Activated effector memory CD4-positive, alpha-beta T cell treated with anti-CD3 and anti-CD28 coated beads, Interleukin-2, amount 50 U/mL, for 16 hours (primary cell): ENCODE data around the gene ACACA.
"Not testable (repeated sequence)": the region's sequence is repeated elsewhere in the genome, so short reads cannot be mapped to it uniquely, and the experiment has no call there.

Experiments used
- DNase-seq: peaks from one replicate; pipeline ENCODE4 v3.0.0-alpha.2; 2020

The ACACA gene

GRCh38 chr17:37089956-37090355 lies 316.7 kb downstream of the ACACA start:
- DNase-seq = peak; percentile 74

GRCh38 chr17:37088913-37089312 lies 317.7 kb downstream of the ACACA start:
- DNase-seq = no peak

- DNase-seq = no peak
Measured at GRCh38 chr17:37088459-37088858, 318.2 kb downstream of the ACACA start.

- no peak for DNase-seq
Measured at GRCh38 chr17:37087683-37088082, 319.0 kb downstream of the ACACA start.

- no peak for DNase-seq
Measured at GRCh38 chr17:37086948-37087347, 319.7 kb downstream of the ACACA start.

GRCh38 chr17:37086334-37086733 lies 320.3 kb downstream of the ACACA start:
- no peak for DNase-seq

- no peak for DNase-seq
Measured at GRCh38 chr17:37084372-37084771, 322.3 kb downstream of the ACACA start.

GRCh38 chr17:37083456-37083855 lies 323.2 kb downstream of the ACACA start:
- no peak for DNase-seq

GRCh38 chr17:37082985-37083384 lies 323.7 kb downstream of the ACACA start:
- DNase-seq = no peak

GRCh38 chr17:37082311-37082860 lies 324.2 kb downstream of the ACACA start:
- DNase-seq = no peak

- no peak for DNase-seq
Measured at GRCh38 chr17:37081287-37081686, 325.3 kb downstream of the ACACA start.

- DNase-seq = no peak
Measured at GRCh38 chr17:37079735-37080134, 326.9 kb downstream of the ACACA start.

- no peak for DNase-seq
Measured at GRCh38 chr17:37079065-37079708, 327.4 kb downstream of the ACACA start.

GRCh38 chr17:37073464-37073863 lies 333.2 kb downstream of the ACACA start:
- DNase-seq = not testable (repeated sequence)

GRCh38 chr17:37069087-37069486 lies 337.5 kb downstream of the ACACA start:
- DNase-seq = no peak

- DNase-seq = no peak
Measured at GRCh38 chr17:37068266-37068665, 338.4 kb downstream of the ACACA start.

- no peak for DNase-seq
Measured at GRCh38 chr17:37067555-37068111, 339.0 kb downstream of the ACACA start.

GRCh38 chr17:37066322-37067255 lies 340.0 kb downstream of the ACACA start:
- DNase-seq = no peak

- no peak for DNase-seq
Measured at GRCh38 chr17:37065486-37066321, 340.9 kb downstream of the ACACA start.

- no peak for DNase-seq
Measured at GRCh38 chr17:37064956-37065355, 341.7 kb downstream of the ACACA start.

- no peak for DNase-seq
Measured at GRCh38 chr17:37064206-37064605, 342.4 kb downstream of the ACACA start.

- DNase-seq = no peak
Measured at GRCh38 chr17:37062021-37062420, 344.6 kb downstream of the ACACA start.

GRCh38 chr17:37060928-37061327 lies 345.7 kb downstream of the ACACA start:
- no peak for DNase-seq
